HG02938 (cell line): Measurements from ENCODE around the gene CTNNAL1.
"Not testable (repeated sequence)": the region's sequence is repeated elsewhere in the genome, so short reads cannot be mapped to it uniquely, and the experiment has no call there.

Source experiments
- ATAC-seq: cut with Tn5 transposase; IDR thresholded peaks from one replicate; pipeline ENCODE4 v1.9.1; 2021; ENCODE audit warnings: mild to moderate bottlenecking, moderate library complexity; ENCODE audit not compliant: unreplicated experiment

CTNNAL1 gene

DNA sequence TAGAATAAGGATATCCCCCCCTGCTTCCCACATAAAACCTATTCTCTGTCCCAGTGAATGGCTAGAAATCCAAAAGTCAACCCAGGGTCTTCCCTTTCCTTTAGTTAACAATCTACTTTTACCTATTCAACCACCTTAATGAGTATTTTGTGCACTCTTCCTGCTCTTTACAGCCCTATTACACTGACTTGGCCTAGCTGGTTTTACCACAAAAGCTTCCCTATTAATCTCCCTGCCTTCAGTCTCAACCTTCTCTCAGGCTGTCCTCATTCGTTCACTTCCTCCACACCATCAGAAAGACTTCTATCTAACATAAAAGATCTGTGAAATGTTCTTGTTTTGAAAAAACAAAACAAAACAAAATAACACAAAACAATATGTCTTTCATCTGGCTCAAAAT is 16.2 kb downstream of the CTNNAL1 start:
- no peak for ATAC-seq

- no peak for ATAC-seq
Measured at GRCh38 chr9:108996643-108997042, 16.7 kb downstream of the CTNNAL1 start.

- peak; percentile 94 for ATAC-seq
Measured at GRCh38 chr9:108994695-108995094, 18.6 kb downstream of the CTNNAL1 start.

GRCh38 chr9:108991479-108991878 is 21.8 kb downstream of the CTNNAL1 start:
- no peak for ATAC-seq

DNA sequence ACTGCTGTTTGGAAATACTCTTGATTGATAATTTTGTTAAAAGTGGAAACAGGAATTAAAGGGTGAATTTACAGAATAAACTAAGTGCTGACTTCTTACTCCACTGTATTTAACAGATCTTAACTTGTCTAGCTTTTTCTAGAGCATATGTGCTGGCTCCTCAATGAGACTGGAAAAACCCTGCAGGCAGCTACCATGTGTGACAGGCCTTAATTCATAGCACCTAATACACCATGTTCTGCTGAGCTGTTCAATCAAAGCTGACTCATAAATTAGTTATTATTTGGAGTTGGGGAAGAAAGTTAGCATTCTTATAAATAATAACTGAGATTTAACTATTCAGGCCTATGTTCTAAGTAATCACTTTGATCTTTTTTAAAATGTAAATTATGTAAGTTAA is 29.4 kb downstream of the CTNNAL1 start:
- no peak for ATAC-seq

DNA sequence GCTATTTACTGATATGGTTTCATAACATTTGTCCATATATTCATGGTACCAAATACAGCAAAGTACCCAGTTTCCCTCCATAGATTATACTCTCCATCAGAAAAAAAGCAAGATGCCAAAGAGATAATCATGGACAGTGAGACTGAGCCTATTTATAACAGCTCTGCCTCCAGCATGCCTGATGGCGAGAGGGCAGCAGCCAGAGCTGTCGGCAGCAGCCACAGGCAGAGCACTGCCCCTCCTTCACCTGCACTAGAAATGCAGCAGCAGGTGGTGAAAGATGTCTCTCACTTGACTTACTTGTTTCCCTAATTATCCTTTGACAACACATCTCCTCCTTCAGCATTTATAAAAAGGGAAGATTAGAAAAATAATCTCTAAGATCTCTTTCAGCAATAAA is 32.4 kb downstream of the CTNNAL1 start:
- no peak for ATAC-seq

GRCh38 chr9:108978205-108978604 is 35.1 kb downstream of the CTNNAL1 start:
- ATAC-seq = no peak

DNA sequence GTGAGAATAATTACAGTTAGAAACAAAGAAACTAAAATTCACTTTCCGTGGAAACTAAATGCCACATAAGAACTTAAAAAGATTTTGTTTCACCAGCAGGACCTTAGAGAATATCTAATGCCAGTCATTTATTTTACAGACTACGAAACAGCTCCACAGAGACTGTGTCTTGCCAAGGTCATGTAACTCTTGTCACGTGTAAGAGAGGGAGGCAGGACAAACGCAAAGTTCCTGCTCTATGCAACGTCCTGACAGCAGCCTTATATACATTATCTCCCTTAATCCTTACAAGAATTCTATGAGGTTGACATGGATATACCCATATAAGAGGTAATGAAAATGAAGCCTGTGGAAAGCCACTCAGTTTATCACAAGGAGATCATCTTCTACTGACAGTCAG is 39.4 kb downstream of the CTNNAL1 start:
- no peak for ATAC-seq

GRCh38 chr9:108972626-108973209 is 40.6 kb downstream of the CTNNAL1 start:
- ATAC-seq = no peak

DNA sequence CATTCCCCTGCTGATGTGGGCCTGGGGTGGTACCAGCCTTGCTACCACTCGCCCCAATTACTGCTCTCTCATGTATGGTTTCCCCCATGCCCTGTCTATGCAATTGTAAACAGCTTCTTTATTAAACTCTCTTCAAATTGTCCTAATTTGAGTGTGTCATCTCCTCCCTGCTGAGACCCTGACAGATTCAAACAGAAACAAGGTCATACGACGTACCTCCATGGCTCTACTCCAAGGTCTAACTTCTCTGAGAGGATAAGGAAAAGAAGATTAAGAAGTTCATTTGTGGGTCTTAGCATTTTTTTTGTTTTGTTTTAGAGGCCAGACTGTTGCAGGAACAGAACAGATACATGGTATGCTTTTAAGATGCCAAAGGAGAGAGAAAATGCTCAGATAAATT is 41.1 kb downstream of the CTNNAL1 start:
- no peak for ATAC-seq

- ATAC-seq = not testable (repeated sequence)
Measured at GRCh38 chr9:108971392-108971791, 41.9 kb downstream of the CTNNAL1 start.

DNA sequence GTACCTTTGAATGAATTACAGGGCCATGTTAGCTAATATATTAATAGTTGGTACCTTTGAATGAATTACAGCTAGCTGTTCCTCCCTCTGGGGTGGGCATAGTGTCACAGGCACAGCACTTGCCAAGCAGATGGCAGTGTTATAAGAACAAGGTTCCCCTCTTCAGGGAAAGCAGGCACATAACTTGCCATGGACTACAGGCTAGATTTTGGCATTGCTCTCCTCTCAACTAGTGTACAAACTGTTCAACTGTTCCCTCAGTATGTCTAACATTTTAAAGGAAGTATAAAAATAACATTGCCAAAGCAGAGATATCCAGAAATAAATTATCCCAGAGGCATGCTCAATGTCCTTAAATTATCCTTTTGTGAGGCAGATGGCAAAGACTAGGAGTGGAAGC is 45.4 kb downstream of the CTNNAL1 start:
- ATAC-seq = no peak

- no peak for ATAC-seq
Measured at GRCh38 chr9:108963459-108964143, 49.7 kb downstream of the CTNNAL1 start.

DNA sequence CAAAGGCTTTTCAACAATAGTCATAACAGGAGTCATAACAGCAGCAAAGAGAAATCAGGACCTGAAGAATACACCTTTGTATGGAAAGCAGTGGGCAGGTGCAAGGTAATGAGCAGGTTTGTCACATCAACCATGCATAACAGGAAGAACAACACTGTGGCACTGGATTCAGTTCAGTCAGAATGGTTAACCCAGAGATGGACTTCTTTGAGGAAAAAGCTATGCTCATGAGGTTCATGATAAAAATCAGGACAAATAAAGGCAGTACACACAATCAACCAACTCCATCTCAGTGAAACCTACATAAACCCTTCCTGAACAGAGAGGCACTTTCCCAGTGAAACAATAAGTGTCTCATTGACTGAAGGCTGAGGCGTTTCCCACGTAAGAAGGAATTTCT is 52.1 kb downstream of the CTNNAL1 start:
- no peak for ATAC-seq

GRCh38 chr9:108960331-108960730 is 53.0 kb downstream of the CTNNAL1 start:
- ATAC-seq = no peak

- no peak for ATAC-seq
Measured at GRCh38 chr9:108956631-108957026, 56.7 kb downstream of the CTNNAL1 start.

GRCh38 chr9:108956022-108956630 is 57.2 kb downstream of the CTNNAL1 start:
- ATAC-seq = no peak

GRCh38 chr9:108953983-108954574 is 59.2 kb downstream of the CTNNAL1 start:
- no peak for ATAC-seq

GRCh38 chr9:108951578-108951977 is 61.7 kb downstream of the CTNNAL1 start:
- ATAC-seq = no peak

- no peak for ATAC-seq
Measured at GRCh38 chr9:108950168-108950567, 63.1 kb downstream of the CTNNAL1 start.

GRCh38 chr9:108939975-108940374 is 73.3 kb downstream of the CTNNAL1 start:
- ATAC-seq = no peak
